IMR-90 (cell line): Measurements from ENCODE around the gene TET1. TPM values are rescaled to one million over a fixed set of nuclear protein-coding genes. Genes with fewer than 3 reads are reported as not detected.
A peak's percentile ranks its signal among the peaks of the same experiment; 100 is the strongest.

Experiments
- ATAC-seq: fragments of 200-7000 bp; cut with Tn5 transposase; 2 replicates; pipeline ENCODE4 v1.9.1; 2020; ENCODE audit warnings: low read depth, mild to moderate bottlenecking, moderate library complexity
- BruUV-seq: library from RNA; stranded (reverse); fragments of 400-500 nt; replicated peaks from 2 replicates; lab custom pipeline; 2021; lab: Mats Ljungman, UMichigan
- CTCF ChIA-PET: fragments of 300-600 bp; formaldehyde crosslinking; extraction: SDS; loops from one replicate; lab custom pipeline; 2021; ENCODE audit warnings: antibody characterized with exemption; lab: Yijun Ruan, JAX
- POLR2A ChIA-PET: fragments of 300-600 bp; sonication (Branson Sonifier 250); formaldehyde crosslinking; loops from one replicate; lab custom pipeline; 2022; ENCODE audit warnings: antibody characterized with exemption; ENCODE audit not compliant: unreplicated experiment; lab: Charles Lee
- DNase-seq: peaks from one replicate; pipeline ENCODE4 v3.0.0; 2013
- H2AFZ ChIP-seq: replicated peaks from 2 replicates; pipeline ENCODE3; 2013; ENCODE audit warnings: low read length, mild to moderate bottlenecking; ENCODE audit not compliant: poor library complexity
- H2AK5ac ChIP-seq: 2 replicates; pipeline ENCODE4 v1.6.1; 2013; ENCODE audit warnings: low read depth, low read length, inconsistent platforms
- H2AK9ac ChIP-seq: replicated peaks from 2 replicates; pipeline ENCODE3; 2013; ENCODE audit warnings: mild to moderate bottlenecking, low read depth, low read length, moderate library complexity; ENCODE audit not compliant: poor library complexity
- H2BK120ac ChIP-seq: 2 replicates; pipeline ENCODE4 v1.6.1; 2013; ENCODE audit warnings: low read depth, low read length, inconsistent platforms
- H2BK15ac ChIP-seq: 3 replicates; pipeline ENCODE4 v1.6.1; 2013; ENCODE audit warnings: low read depth, low read length, inconsistent platforms
- H2BK20ac ChIP-seq: 2 replicates; pipeline ENCODE4 v1.6.1; 2013; ENCODE audit warnings: low read depth, mild to moderate bottlenecking, inconsistent platforms, low read length, moderate library complexity
- H2BK5ac ChIP-seq: 2 replicates; pipeline ENCODE4 v1.6.1; 2013; ENCODE audit warnings: mild to moderate bottlenecking, low read depth, low read length, inconsistent platforms; ENCODE audit not compliant: poor library complexity, severe bottlenecking
- H3K14ac ChIP-seq: replicated peaks from 2 replicates; pipeline ENCODE4 v1.6.1; 2013; ENCODE audit warnings: low read depth, low read length, inconsistent platforms
- H3K18ac ChIP-seq: 2 replicates; pipeline ENCODE4 v1.6.1; 2013; ENCODE audit warnings: low read depth, low read length, control low read depth
- H3K23ac ChIP-seq: 2 replicates; pipeline ENCODE4 v1.6.1; 2013; ENCODE audit warnings: low read depth, low read length, inconsistent platforms
- H3K27ac ChIP-seq: 2 replicates; pipeline ENCODE4 v1.5.1; 2013; ENCODE audit warnings: mild to moderate bottlenecking, control low read depth, low read length; ENCODE audit not compliant: insufficient read depth
- H3K27me3 ChIP-seq: 2 replicates; pipeline ENCODE4 v1.6.1; 2013; ENCODE audit warnings: low read length; ENCODE audit not compliant: control insufficient read depth, insufficient read depth
- H3K36me3 ChIP-seq: 2 replicates; pipeline ENCODE4 v1.6.1; 2013; ENCODE audit warnings: low read length, mixed read lengths; ENCODE audit not compliant: control insufficient read depth, insufficient read depth
- H3K4ac ChIP-seq: 2 replicates; pipeline ENCODE4 v1.6.1; 2013; ENCODE audit warnings: low read depth, low read length, inconsistent platforms
- H3K4me1 ChIP-seq: 2 replicates; pipeline ENCODE4 v1.6.1; 2013; ENCODE audit warnings: low read length, mixed read lengths; ENCODE audit not compliant: control insufficient read depth, insufficient read depth
- H3K4me2 ChIP-seq: 2 replicates; pipeline ENCODE4 v1.6.1; 2013; ENCODE audit warnings: low read depth, mild to moderate bottlenecking, control low read depth, low read length, moderate library complexity
- H3K4me3 ChIP-seq: 2 replicates; pipeline ENCODE4 v1.5.1; 2013; ENCODE audit warnings: low read depth, mild to moderate bottlenecking, control low read depth, low read length, moderate library complexity; ENCODE audit not compliant: insufficient read depth
- H3K56ac ChIP-seq: 2 replicates; pipeline ENCODE4 v1.6.1; 2013; ENCODE audit warnings: low read length, inconsistent platforms; ENCODE audit not compliant: insufficient read depth; ENCODE audit errors: extremely low read depth
- H3K79me1 ChIP-seq, 2 experiments: 2 replicates each; pipeline ENCODE4 v1.6.1; 2013; ENCODE audit warnings: low read length in 2 of 2, inconsistent platforms in 1 of 2, low read depth in 1 of 2
- H3K9ac ChIP-seq: 2 replicates; pipeline ENCODE4 v1.6.1; 2013; ENCODE audit warnings: low read depth, low read length, control low read depth
- H3K9me1 ChIP-seq: 2 replicates; pipeline ENCODE4 v1.6.1; 2013; ENCODE audit warnings: low read length, inconsistent platforms; ENCODE audit not compliant: insufficient read depth
- H3K9me3 ChIP-seq: 2 replicates; pipeline ENCODE4 v1.6.1; 2013; ENCODE audit warnings: low read length; ENCODE audit not compliant: control insufficient read depth, insufficient read depth
- H4K20me1 ChIP-seq: 2 replicates; pipeline ENCODE4 v1.6.1; 2013; ENCODE audit warnings: low read length, inconsistent platforms; ENCODE audit not compliant: insufficient read depth
- H4K5ac ChIP-seq: 2 replicates; pipeline ENCODE4 v1.6.1; 2013; ENCODE audit warnings: mild to moderate bottlenecking, low read depth, low read length, control low read depth
- H4K8ac ChIP-seq, 2 experiments: 2 replicates each; pipeline ENCODE4 v1.6.1; 2013; ENCODE audit warnings: low read depth in 2 of 2, low read length in 2 of 2, control low read depth in 1 of 2, inconsistent platforms in 1 of 2
- H4K91ac ChIP-seq: 2 replicates; pipeline ENCODE4 v1.6.1; 2013; ENCODE audit warnings: low read depth, low read length, inconsistent platforms; ENCODE audit not compliant: insufficient read depth
- BHLHE40 ChIP-seq: fragments of 150-350 bp; IDR thresholded peaks from 2 replicates; pipeline ENCODE4 v1.6.1; 2016; ENCODE audit warnings: mild to moderate bottlenecking, low read depth, low read length
- CEBPB ChIP-seq: IDR thresholded peaks from 2 replicates; pipeline ENCODE4 v1.6.1; 2012; ENCODE audit warnings: low read depth, low read length, improper control_type of control experiment
- CHD1 ChIP-seq: IDR thresholded peaks from 2 replicates; pipeline ENCODE4 v1.6.1; 2012; ENCODE audit warnings: low read depth, low read length, improper control_type of control experiment
- ELK1 ChIP-seq: fragments of 150-350 bp; IDR thresholded peaks from 2 replicates; pipeline ENCODE4 v1.6.1; 2016; ENCODE audit warnings: low read depth, mild to moderate bottlenecking, low read length, moderate library complexity, borderline replicate concordance
- FOS ChIP-seq: fragments of 150-350 bp; IDR thresholded peaks from 2 replicates; pipeline ENCODE4 v1.6.1; 2016; ENCODE audit warnings: low read depth, low read length
- MAFK ChIP-seq: IDR thresholded peaks from 2 replicates; pipeline ENCODE4 v1.6.1; 2012; ENCODE audit warnings: low read depth, low read length, improper control_type of control experiment
- MAZ ChIP-seq: IDR thresholded peaks from 2 replicates; pipeline ENCODE4 v1.6.1; 2012; ENCODE audit warnings: low read depth, mild to moderate bottlenecking, low read length, improper control_type of control experiment, moderate library complexity, borderline replicate concordance
- MXI1 ChIP-seq: IDR thresholded peaks from 2 replicates; pipeline ENCODE4 v1.6.1; 2012; ENCODE audit warnings: low read depth, mild to moderate bottlenecking, low read length, moderate library complexity, borderline replicate concordance
- NFE2L2 ChIP-seq: fragments of 150-350 bp; IDR thresholded peaks from 2 replicates; pipeline ENCODE4 v1.6.1; 2016; ENCODE audit warnings: low read depth, mild to moderate bottlenecking, low read length
- POLR2A ChIP-seq: IDR thresholded peaks from 2 replicates; pipeline ENCODE4 v1.6.1; 2012; ENCODE audit warnings: mild to moderate bottlenecking, low read depth, low read length
- RAD21 ChIP-seq: IDR thresholded peaks from 2 replicates; pipeline ENCODE4 v1.6.1; 2012; ENCODE audit warnings: low read length, improper control_type of control experiment
- RCOR1 ChIP-seq: IDR thresholded peaks from 2 replicates; pipeline ENCODE4 v1.6.1; 2012; ENCODE audit warnings: mild to moderate bottlenecking, low read length, improper control_type of control experiment; ENCODE audit not compliant: insufficient replicate concordance
- RFX5 ChIP-seq: IDR thresholded peaks from 2 replicates; pipeline ENCODE4 v1.8.0; 2012; ENCODE audit warnings: low read depth, mild to moderate bottlenecking, low read length, moderate library complexity
- SMC3 ChIP-seq: fragments of 150-350 bp; IDR thresholded peaks from 2 replicates; pipeline ENCODE4 v1.6.1; 2016; ENCODE audit warnings: low read depth, mild to moderate bottlenecking, antibody characterized with exemption, low read length, moderate library complexity
- USF2 ChIP-seq: fragments of 150-350 bp; IDR thresholded peaks from 2 replicates; pipeline ENCODE4 v1.6.1; 2017; ENCODE audit warnings: mild to moderate bottlenecking, antibody characterized with exemption, low read length, low read depth
- WGBS, 2 experiments: methylation state at CpG; one replicate each; pipeline versions ENCODE4 v1.1.5 to v1.1.7; 2013; ENCODE audit warnings: missing lambda C conversion rate in 2 of 2; ENCODE audit not compliant: insufficient read length in 1 of 2; ENCODE audit errors: extremely low coverage in 2 of 2; 5-methylcytosine and 5-hydroxymethylcytosine counted together
- dilution Hi-C: fragments of 300-500 bp; cut with HindIII; formaldehyde crosslinking; loops from one replicate; pipeline ENCODE4 v1.14.3; 2018; ENCODE audit warnings: low sequenced_read_pairs; ENCODE audit not compliant: unreplicated experiment
- in situ Hi-C: fragments of 300-500 bp; cut with MboI; formaldehyde crosslinking; loops from 3 replicates; pipeline ENCODE4 v1.14.3; 2019; ENCODE audit warnings: low sequenced_read_pairs, inconsistent platforms, mixed read lengths
- intact Hi-C: fragments of 100-400 bp; cut with micrococcal nuclease; formaldehyde crosslinking; loops from 2 replicates; pipeline ENCODE4 v1.10.0; 2022
- polyA plus RNA-seq, 3 experiments: library from polyadenylated mRNA; depleted of rRNA; stranded (reverse); fragments of >200 nt; gene quantifications; 2 replicates each; pipeline ENCODE4 v1.2.3, GENCODE V29; 2012; ENCODE audit warnings: low replicate concordance in 1 of 3
- total RNA-seq: library from RNA; depleted of rRNA; stranded (reverse); fragments of >200 nt; gene quantifications from 2 replicates; pipeline ENCODE4 v1.2.3, GENCODE V29; 2012

The TET1 gene
- total and polyA plus RNA-seq, 2 of the 4 experiments (the other 2 are of a cell fraction), result 1.0 to 4.3 TPM

GRCh38 chr10:68600041-68600778 lies 40.1 kb downstream of the TET1 start:
- ATAC-seq (peak; percentile 92), DNase-seq (peak; percentile 87)
- peak overlapping the region; percentile 86 for H3K14ac ChIP-seq
- peak overlapping the region; percentile 93 for H4K91ac ChIP-seq
- peak overlapping the region; percentile 78 for H2BK20ac ChIP-seq
- H3K4me3 ChIP-seq, result peak overlapping the region; percentile 42
- peak overlapping the region; percentile 61; the same call in 1 of the 2 replicates for H2AK5ac ChIP-seq
- ChIA-PET CTCF (interaction anchor here (1.0 to 1.3 kb wide), 2 partner anchors 40 to 493 kb away, joined by 4 to 7 read pairs; partner anchors contain the start of gene TET1), POLR2A (interaction anchor here (0.6 to 1.6 kb wide), 3 partner anchors 40 to 600 kb away, joined by 3 to 6 read pairs (median 6); partner anchors contain the start of gene TET1)
- no peak for TF ChIP-seq NFE2L2
- no peak for TF ChIP-seq CEBPB
- TF ChIP-seq USF2, result no peak
- no peak for TF ChIP-seq MAFK
- peak; percentile 61; the same call in 1 of the 2 replicates for TF ChIP-seq MXI1
- TF ChIP-seq FOS, result no peak
- TF ChIP-seq RCOR1, result no peak
- no peak for TF ChIP-seq POLR2A
- TF ChIP-seq ELK1, result no peak
- no peak for TF ChIP-seq CHD1
- peak; percentile 11; the same call in 1 of the 2 replicates for TF ChIP-seq RAD21
- no peak for TF ChIP-seq BHLHE40
- TF ChIP-seq RFX5, result no peak
- no peak for TF ChIP-seq SMC3
- no peak for TF ChIP-seq MAZ
- H4K20me1 ChIP-seq, result no peaks in the 10 kb centered on the region
- peak overlapping the region; percentile 83 for H3K4ac ChIP-seq
- H2AK9ac ChIP-seq, result peak overlapping the region; percentile 81
- H3K27ac ChIP-seq, result peak overlapping the region; percentile 92
- dilution Hi-C loops (no loop called here), intact Hi-C loops (loop anchor here (1.0 to 5.0 kb wide), 3 partner anchors 37 to 121 kb away; partner anchors contain the start of genes CCAR1 and TET1), in situ Hi-C loops (no loop called here)
- H3K9ac ChIP-seq, result peak overlapping the region; percentile 73
- H3K23ac ChIP-seq, result peak overlapping the region; percentile 73
- no TSS peak for BruUV-seq
- peak overlapping the region; percentile 84 for H2BK5ac ChIP-seq
- peak overlapping the region; percentile 40; the same call in 2 of the 3 replicates for H2BK15ac ChIP-seq
- H3K9me3 ChIP-seq, result no peaks in the 10 kb centered on the region
- peak overlapping the region; percentile 91 for H2AFZ ChIP-seq
- H3K27me3 ChIP-seq, result no peaks in the 10 kb centered on the region
- peak overlapping the region; percentile 84 for H3K18ac ChIP-seq
- H4K5ac ChIP-seq, result peak overlapping the region; percentile 94
- H3K79me1 ChIP-seq, result peaks cover 15 to 57% of the 10 kb centered on the region in 2 experiments
- H3K4me2 ChIP-seq, result peak overlapping the region; percentile 84
- peaks cover 6% of the 10 kb centered on the region; the same call in 1 of the 2 replicates for H3K9me1 ChIP-seq
- H3K56ac ChIP-seq, result peak overlapping the region; percentile 85
- peaks cover 12% of the 10 kb centered on the region for H3K4me1 ChIP-seq
- H3K36me3 ChIP-seq, result peaks cover 2% of the 10 kb centered on the region; the same call in 1 of the 2 replicates
- 0% methylated on average over 1 of the region's 17 CpGs; no CpG with 5 or more reads in 1 of the 2 experiments for WGBS, 2 experiments
- peak overlapping the region; percentile 76 for H2BK120ac ChIP-seq
- H4K8ac ChIP-seq, result peak overlapping the region; percentile 41 to 86
